Fibroblast of lung (primary cell): Measurements from ENCODE around the gene PRUNE2. TPM values are rescaled to one million over a fixed set of nuclear protein-coding genes. Genes with fewer than 3 reads are reported as not detected.

ENCODE experiments used
- DNase-seq, 2 donors: peaks; one replicate each; pipeline versions ENCODE4 v3.0.0 to v3.0.0-alpha.2; 2010; ENCODE audit warnings: low read depth in 2 of 2
- H2AFZ ChIP-seq: 2 replicates; pipeline ENCODE4 v1.5.1; 2012; ENCODE audit warnings: low read length, control low read depth, inconsistent platforms
- H3K27ac ChIP-seq: 2 replicates; pipeline ENCODE4 v1.5.1; 2011; ENCODE audit warnings: low read length, control low read depth; ENCODE audit not compliant: insufficient read depth
- H3K27me3 ChIP-seq: 2 replicates; pipeline ENCODE4 v1.5.1; 2011; ENCODE audit warnings: mild to moderate bottlenecking, low read length; ENCODE audit not compliant: control insufficient read depth, insufficient read depth
- H3K36me3 ChIP-seq: 2 replicates; pipeline ENCODE4 v1.5.1; 2011; ENCODE audit warnings: low read length; ENCODE audit not compliant: control insufficient read depth, insufficient read depth
- H3K4me1 ChIP-seq: 2 replicates; pipeline ENCODE4 v1.5.1; 2011; ENCODE audit warnings: low read length; ENCODE audit not compliant: control insufficient read depth, insufficient read depth; ENCODE audit errors: extremely low read depth
- H3K4me2 ChIP-seq: 2 replicates; pipeline ENCODE4 v1.5.1; 2011; ENCODE audit warnings: low read length, control low read depth; ENCODE audit not compliant: insufficient read depth; ENCODE audit errors: extremely low read depth
- H3K4me3 ChIP-seq, 4 experiments: fragments of 200-600 bp in 1 of 4; sonication (generic) in 1 of 4; replicated peaks in 1 of 4; 2 replicates each; pipeline ENCODE4 v1.5.1; 2011 to 2016; ENCODE audit warnings: low read length in 4 of 4, low read depth in 3 of 4, mild to moderate bottlenecking in 3 of 4, control low read depth in 2 of 4, inconsistent platforms in 1 of 4, mixed read lengths in 1 of 4; ENCODE audit not compliant: insufficient read depth in 1 of 4; ENCODE audit errors: control extremely low read depth in 1 of 4
- H3K79me2 ChIP-seq: 2 replicates; pipeline ENCODE4 v1.5.1; 2012; ENCODE audit warnings: mild to moderate bottlenecking, low read length, inconsistent platforms; ENCODE audit not compliant: control insufficient read depth, insufficient read depth
- H3K9ac ChIP-seq: 2 replicates; pipeline ENCODE4 v1.5.1; 2011; ENCODE audit warnings: mild to moderate bottlenecking, low read length, control low read depth; ENCODE audit not compliant: insufficient read depth
- H3K9me3 ChIP-seq: 2 replicates; pipeline ENCODE4 v1.5.1; 2012; ENCODE audit warnings: low read depth, low read length; ENCODE audit not compliant: control insufficient read depth, insufficient read depth
- H4K20me1 ChIP-seq: 2 replicates; pipeline ENCODE4 v1.5.1; 2011; ENCODE audit warnings: low read length; ENCODE audit not compliant: control insufficient read depth, insufficient read depth; ENCODE audit errors: extremely low read depth
- CTCF ChIP-seq, 2 donors: IDR thresholded peaks in 1 of 2; conservative IDR thresholded peaks in 1 of 2; 1 replicate in 1 of 2; 2 replicates in 1 of 2; pipeline ENCODE4 v1.5.1; 2011 to 2012; ENCODE audit warnings: low read length in 2 of 2, control low read depth in 1 of 2, inconsistent platforms in 1 of 2, low read depth in 1 of 2, mild to moderate bottlenecking in 1 of 2
- EZH2 ChIP-seq: IDR thresholded peaks from 2 replicates; pipeline ENCODE4 v1.5.1; 2012; ENCODE audit warnings: low read length, control low read depth, mild to moderate bottlenecking; ENCODE audit errors: missing control alignments
- polyA plus RNA-seq, 2 donors: library from polyadenylated mRNA; depleted of rRNA in 1 of 2; stranded (reverse) in 1 of 2; unstranded in 1 of 2; fragments of >200 nt; gene quantifications; 2 replicates each; pipeline ENCODE4 v1.2.1, GENCODE V29; 2011 to 2012; ENCODE audit warnings: missing spikeins in 1 of 2
- total RNA-seq: library from RNA; depleted of rRNA; stranded (reverse); fragments of >200 nt; gene quantifications from 2 replicates; pipeline ENCODE4 v1.2.1, GENCODE V29; 2014

Gene PRUNE2
- total and polyA plus RNA-seq, 2 donors (not counting 1 experiment from before 2014, with no cell fraction given): 5.4 to 95.6 TPM

- Histone ChIP-seq H3K79me2 (no peaks in the 10 kb centered on the region), H3K4me1 (no peaks in the 10 kb centered on the region), H3K27me3 (no peaks in the 10 kb centered on the region), H3K27ac (no peak overlapping the region), H2AFZ (no peak overlapping the region), H3K4me3 (no peak overlapping the region), H3K9me3 (no peaks in the 10 kb centered on the region), H3K9ac (no peak overlapping the region), H3K4me2 (no peak overlapping the region), H3K36me3 (no peaks in the 10 kb centered on the region), H4K20me1 (no peaks in the 10 kb centered on the region)
- no peak for DNase-seq
- TF ChIP-seq EZH2: no peak
- TF ChIP-seq CTCF (conservative IDR thresholded peaks at IDR 0.05 in 1 of 2, IDR thresholded peaks at IDR 0.05 in 1 of 2; ENCODE audit: low read depth in 1 of 2, low read length in 2 of 2): no peak
Measured at GRCh38 chr9:76626980-76627379, 278.9 kb downstream of the PRUNE2 start.

- TF ChIP-seq EZH2 (no peak), CTCF (conservative IDR thresholded peaks at IDR 0.05 in 1 of 2, IDR thresholded peaks at IDR 0.05 in 1 of 2; ENCODE audit: low read depth in 1 of 2, low read length in 2 of 2) (no peak)
- Histone ChIP-seq H3K4me2 (no peak overlapping the region), H2AFZ (no peak overlapping the region), H3K4me3 (no peak overlapping the region), H3K9ac (no peak overlapping the region), H3K4me1 (no peaks in the 10 kb centered on the region), H3K27me3 (no peaks in the 10 kb centered on the region), H3K79me2 (no peaks in the 10 kb centered on the region), H3K36me3 (no peaks in the 10 kb centered on the region), H3K9me3 (no peaks in the 10 kb centered on the region), H3K27ac (no peak overlapping the region), H4K20me1 (no peaks in the 10 kb centered on the region)
- no peak for DNase-seq
Measured at GRCh38 chr9:76626141-76626540, 279.8 kb downstream of the PRUNE2 start.

- TF ChIP-seq CTCF (conservative IDR thresholded peaks at IDR 0.05 in 1 of 2, IDR thresholded peaks at IDR 0.05 in 1 of 2; ENCODE audit: low read depth in 1 of 2, low read length in 2 of 2): no peak
- H3K9me3 ChIP-seq: no peaks in the 10 kb centered on the region
- H3K4me3 ChIP-seq: no peak overlapping the region
- H3K79me2 ChIP-seq: no peaks in the 10 kb centered on the region
- no peaks in the 10 kb centered on the region for H3K27me3 ChIP-seq
- H3K27ac ChIP-seq: no peak overlapping the region
- no peaks in the 10 kb centered on the region for H4K20me1 ChIP-seq
- no peaks in the 10 kb centered on the region for H3K36me3 ChIP-seq
- H3K9ac ChIP-seq: no peak overlapping the region
- no peaks in the 10 kb centered on the region for H3K4me1 ChIP-seq
- no peak for DNase-seq
- no peak overlapping the region for H3K4me2 ChIP-seq
- H2AFZ ChIP-seq: no peak overlapping the region
Measured at GRCh38 chr9:76624391-76625048, 281.4 kb downstream of the PRUNE2 start.
